Upper lobe of right lung (tissue), 1 donor: ENCODE data around the gene RFX3. TPM values are rescaled to one million over a fixed set of nuclear protein-coding genes. Genes with fewer than 3 reads are reported as not detected.

Experiments used
- ATAC-seq: fragments of 200-7000 bp; cut with Tn5 transposase; one replicate; pipeline ENCODE4 v1.9.1; 2020; ENCODE audit warnings: mild to moderate bottlenecking, moderate library complexity
- DNase-seq: peaks from one replicate; pipeline ENCODE4 v3.0.0-alpha.2; 2020
- H3K27ac ChIP-seq: fragments of 200-600 bp; one replicate; pipeline ENCODE4 v1.8.0; 2022
- H3K27me3 ChIP-seq: fragments of 200-600 bp; one replicate; pipeline ENCODE4 v1.8.0; 2022; ENCODE audit warnings: mild to moderate bottlenecking
- H3K36me3 ChIP-seq: fragments of 200-600 bp; one replicate; pipeline ENCODE4 v1.8.0; 2022
- H3K4me1 ChIP-seq: fragments of 200-600 bp; one replicate; pipeline ENCODE4 v1.8.0; 2022
- H3K4me3 ChIP-seq: fragments of 200-600 bp; one replicate; pipeline ENCODE4 v1.8.0; 2022; ENCODE audit warnings: mild to moderate bottlenecking
- H3K9me3 ChIP-seq: fragments of 200-600 bp; one replicate; pipeline ENCODE4 v1.8.0; 2022
- CTCF ChIP-seq: fragments of 200-600 bp; IDR thresholded peaks from one replicate; pipeline ENCODE4 v1.8.0; 2022; ENCODE audit warnings: antibody characterized with exemption
- intact Hi-C: fragments of 100-400 bp; cut with DNase I; formaldehyde crosslinking; loops from one replicate; pipeline ENCODE4 v1.11.0; 2022
- total RNA-seq: library from RNA; stranded (reverse); fragmentation: NEBNext Ultra II Directional; extraction: Animal tissue kit (Norgen Biotek cat#: 25700); gene quantifications from one replicate; pipeline ENCODE4 v1.2.1, GENCODE V29; 2021
- donor health status: DM: no; HTN: yes; CAD: no; lungs with severe emphysema.

Gene RFX3
- total RNA-seq, 1 donor from 2014 or later, result 13.8 TPM

DNA sequence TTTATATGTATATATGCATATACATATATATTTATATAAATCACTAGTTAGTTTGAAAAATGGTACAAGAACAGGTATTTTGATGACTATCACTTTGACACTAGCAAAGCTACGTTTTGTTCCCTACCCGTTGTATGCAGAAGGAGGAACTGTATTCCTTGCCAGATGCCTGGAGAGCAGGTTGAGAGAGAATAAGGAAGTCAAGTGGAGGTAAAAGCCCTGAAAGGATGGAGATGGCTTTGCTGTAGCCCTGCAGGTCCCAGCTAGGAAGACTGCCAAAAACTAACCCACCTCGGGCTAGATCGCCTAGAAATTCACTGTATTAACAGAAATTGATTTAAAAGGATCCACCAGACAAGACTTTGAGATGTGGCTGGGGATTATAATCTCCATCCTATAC, 229.3 kb downstream of the RFX3 start:
- ATAC-seq (no peak), DNase-seq (no peak)
- intact Hi-C loops, result no loop called here
- no peak for TF ChIP-seq CTCF
- Histone ChIP-seq H3K4me1 (no peaks in the 10 kb centered on the region), H3K36me3 (no peaks in the 10 kb centered on the region), H3K9me3 (no peaks in the 10 kb centered on the region), H3K27ac (no peak overlapping the region), H3K4me3 (no peak overlapping the region), H3K27me3 (no peaks in the 10 kb centered on the region)

- H3K27me3 ChIP-seq, result no peaks in the 10 kb centered on the region
- TF ChIP-seq CTCF, result no peak
- no peak overlapping the region for H3K4me3 ChIP-seq
- ATAC-seq (no peak), DNase-seq (no peak)
- H3K36me3 ChIP-seq, result no peaks in the 10 kb centered on the region
- H3K9me3 ChIP-seq, result no peaks in the 10 kb centered on the region
- no peak overlapping the region for H3K27ac ChIP-seq
- intact Hi-C loops, result no loop called here
- H3K4me1 ChIP-seq, result no peaks in the 10 kb centered on the region
These were observed 233.5 kb downstream of the RFX3 start for GRCh38 chr9:3292311-3292710.

- DNase-seq (no peak), ATAC-seq (no peak)
- Histone ChIP-seq H3K4me1 (no peaks in the 10 kb centered on the region), H3K9me3 (no peaks in the 10 kb centered on the region), H3K27ac (no peak overlapping the region), H3K27me3 (no peaks in the 10 kb centered on the region), H3K36me3 (no peaks in the 10 kb centered on the region), H3K4me3 (no peak overlapping the region)
- intact Hi-C loops, result no loop called here
- TF ChIP-seq CTCF, result no peak
These were observed 235.5 kb downstream of the RFX3 start for GRCh38 chr9:3290231-3290840.

DNA sequence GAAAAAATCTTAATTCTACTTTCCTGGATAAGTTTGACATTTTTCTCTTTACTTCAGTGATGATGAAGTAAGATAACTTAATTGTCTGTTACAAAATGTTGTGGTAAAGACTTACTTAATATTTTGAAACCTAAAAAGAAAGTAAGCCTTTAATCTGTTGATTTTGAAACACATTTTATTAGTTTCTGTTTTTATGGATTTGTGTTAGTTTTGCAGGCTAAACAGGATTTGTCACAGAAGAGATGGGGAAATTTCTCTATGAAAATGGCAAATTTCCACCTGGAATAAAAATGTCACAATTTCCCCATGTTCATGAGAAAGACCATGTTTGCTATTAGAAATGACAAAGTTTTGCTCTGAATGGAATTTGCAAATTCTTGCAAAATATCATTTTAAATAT, 237.1 kb downstream of the RFX3 start:
- no peak for ATAC-seq
- Histone ChIP-seq H3K36me3 (no peaks in the 10 kb centered on the region), H3K27ac (no peak overlapping the region), H3K4me1 (no peaks in the 10 kb centered on the region), H3K4me3 (no peak overlapping the region), H3K27me3 (no peaks in the 10 kb centered on the region), H3K9me3 (no peaks in the 10 kb centered on the region)
- TF ChIP-seq CTCF, result no peak
- DNase-seq, result no peak
- intact Hi-C loops, result no loop called here

DNA sequence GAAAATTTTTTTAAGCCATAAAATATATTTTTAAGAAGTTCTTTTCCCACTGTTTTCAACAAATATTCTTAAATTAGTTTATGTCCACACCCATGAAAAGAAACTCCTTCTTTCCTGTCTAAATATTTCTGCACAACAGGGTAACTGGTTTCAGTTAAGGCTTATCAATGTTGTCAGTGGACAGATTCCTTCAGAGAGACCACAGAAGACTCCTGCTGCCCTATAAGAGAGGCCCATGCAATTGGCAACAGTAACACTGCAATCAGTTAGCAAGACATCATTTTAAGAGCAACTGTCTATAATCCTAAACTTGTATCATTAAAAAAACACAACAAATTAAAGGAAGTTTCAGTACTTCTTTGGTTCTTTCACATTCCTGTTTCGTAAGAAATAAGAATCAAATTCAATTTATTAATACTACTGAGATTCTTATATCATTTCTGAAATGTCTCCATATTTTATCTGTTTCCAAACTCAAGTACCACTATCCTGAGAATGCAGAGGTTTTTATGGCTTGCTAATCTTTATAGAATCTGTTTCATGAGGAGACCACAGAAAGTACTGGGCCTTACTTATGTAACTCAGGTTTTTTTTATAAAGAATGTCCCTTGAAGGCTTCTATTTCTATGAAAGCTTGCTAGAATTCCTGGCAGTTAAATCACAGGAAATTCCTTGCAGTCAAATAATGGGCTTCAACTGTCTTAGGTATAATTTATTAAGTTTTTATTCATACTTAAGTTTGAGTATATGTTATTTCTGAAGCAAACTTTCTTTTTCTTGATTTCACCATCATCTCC, 240.2 kb downstream of the RFX3 start:
- no peak overlapping the region for H3K27ac ChIP-seq
- TF ChIP-seq CTCF, result no peak
- no peak overlapping the region for H3K4me3 ChIP-seq
- DNase-seq, result no peak
- ATAC-seq, result no peak
- no peaks in the 10 kb centered on the region for H3K4me1 ChIP-seq
- no peaks in the 10 kb centered on the region for H3K9me3 ChIP-seq
- peaks cover 10% of the 10 kb centered on the region for H3K36me3 ChIP-seq
- intact Hi-C loops, result no loop called here
- no peaks in the 10 kb centered on the region for H3K27me3 ChIP-seq
